Stimulated activated CD4-positive, alpha-beta T cell treated with anti-CD3 and anti-CD28 coated beads, Interleukin-4, amount 100 ng/mL, for 4 hours (primary cell): ENCODE data around the gene NIPBL.
"Not testable (repeated sequence)": the region's sequence is repeated elsewhere in the genome, so short reads cannot be mapped to it uniquely, and the experiment has no call there.

Experiments used
- DNase-seq, 2 experiments: peaks; one replicate each; pipeline ENCODE4 v3.0.0-alpha.2; 2020

Gene NIPBL

GRCh38 chr5:37099267-37099666, 222.7 kb downstream of the NIPBL start:
- not testable (repeated sequence) for DNase-seq

DNA sequence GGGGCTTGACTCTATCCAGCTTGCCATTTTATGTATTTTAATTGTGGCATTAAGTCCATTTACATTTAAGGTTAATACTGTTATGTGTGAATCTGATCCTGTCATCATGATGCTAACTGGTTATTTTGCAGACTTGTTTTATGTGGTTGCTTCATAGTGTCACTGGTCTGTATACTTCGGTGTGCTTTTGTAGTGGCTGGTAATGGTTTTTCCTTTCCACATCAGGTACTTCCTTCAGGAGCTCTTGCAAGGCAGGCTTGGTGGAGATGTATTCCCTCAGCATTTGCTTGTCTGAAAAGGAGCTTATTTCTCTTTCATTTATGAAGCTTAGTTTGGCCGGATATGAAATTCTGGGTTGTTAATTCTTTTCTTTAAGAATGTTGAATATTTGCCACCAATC, 226.7 kb downstream of the NIPBL start:
- DNase-seq = no peak

DNA sequence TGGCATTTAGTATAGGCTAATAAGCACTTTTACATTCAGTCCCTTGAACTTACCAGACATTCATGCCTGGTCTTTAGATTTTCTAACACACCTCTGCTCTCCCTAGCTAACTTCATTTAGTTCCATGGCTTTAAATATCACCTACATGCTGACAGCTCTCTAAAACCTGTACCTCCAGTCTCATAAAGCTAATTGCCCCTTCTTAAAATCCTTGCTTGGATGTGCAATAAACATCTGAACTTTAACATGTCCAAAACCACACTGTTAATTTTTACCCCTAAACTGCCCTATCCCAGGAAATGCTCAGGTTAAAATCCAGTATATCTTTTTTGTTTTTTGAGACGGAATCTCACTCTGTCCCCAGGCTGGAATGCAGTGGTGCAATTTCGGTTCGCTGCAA, 232.8 kb downstream of the NIPBL start:
- DNase-seq = no peak

DNA sequence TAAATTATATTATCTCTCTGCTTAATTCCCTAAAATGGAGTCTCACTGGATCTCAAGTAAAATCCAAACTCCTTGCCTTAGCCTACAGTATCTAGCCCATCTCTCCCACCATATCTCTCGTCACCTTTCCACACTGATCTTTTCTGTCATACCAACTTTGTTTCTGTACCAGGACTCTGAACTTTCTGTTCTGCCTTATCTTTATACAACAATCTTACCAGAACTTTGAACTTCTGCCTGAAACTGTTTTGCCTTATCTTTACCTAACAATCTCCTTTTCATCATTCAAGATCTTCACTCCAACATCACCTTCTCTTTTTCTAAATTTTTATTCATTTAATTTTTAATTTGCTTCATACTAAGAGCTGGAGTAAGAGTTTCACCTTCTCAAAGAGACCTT, 233.6 kb downstream of the NIPBL start:
- no peak for DNase-seq

- peak in 1 of 2 experiments; percentile 5 for DNase-seq
Measured at GRCh38 chr5:37111426-37112382, 235.1 kb downstream of the NIPBL start.

GRCh38 chr5:37112383-37112991, 235.9 kb downstream of the NIPBL start:
- DNase-seq = no peak
